NCI-H82 treated with DMSO at 0.1 percent for 48 hours (cell line): ENCODE data around the gene CAMKV.
"Not testable (repeated sequence)": the region's sequence is repeated elsewhere in the genome, so short reads cannot be mapped to it uniquely, and the experiment has no call there.

Experiments used
- DNase-seq: peaks from one replicate; lab custom pipeline; 2025; ENCODE audit not compliant: unreplicated experiment; lab: John Stamatoyannopoulos, UW

CAMKV gene

GRCh38 chr3:49869525-49870126 lies at the start of gene CAMKV:
Gene CAMKV, minus strand, starts transcription at chr3:49869906. Its CDS starts 7,518 bp downstream, at chr3:49862388.
- no peak for DNase-seq

DNA sequence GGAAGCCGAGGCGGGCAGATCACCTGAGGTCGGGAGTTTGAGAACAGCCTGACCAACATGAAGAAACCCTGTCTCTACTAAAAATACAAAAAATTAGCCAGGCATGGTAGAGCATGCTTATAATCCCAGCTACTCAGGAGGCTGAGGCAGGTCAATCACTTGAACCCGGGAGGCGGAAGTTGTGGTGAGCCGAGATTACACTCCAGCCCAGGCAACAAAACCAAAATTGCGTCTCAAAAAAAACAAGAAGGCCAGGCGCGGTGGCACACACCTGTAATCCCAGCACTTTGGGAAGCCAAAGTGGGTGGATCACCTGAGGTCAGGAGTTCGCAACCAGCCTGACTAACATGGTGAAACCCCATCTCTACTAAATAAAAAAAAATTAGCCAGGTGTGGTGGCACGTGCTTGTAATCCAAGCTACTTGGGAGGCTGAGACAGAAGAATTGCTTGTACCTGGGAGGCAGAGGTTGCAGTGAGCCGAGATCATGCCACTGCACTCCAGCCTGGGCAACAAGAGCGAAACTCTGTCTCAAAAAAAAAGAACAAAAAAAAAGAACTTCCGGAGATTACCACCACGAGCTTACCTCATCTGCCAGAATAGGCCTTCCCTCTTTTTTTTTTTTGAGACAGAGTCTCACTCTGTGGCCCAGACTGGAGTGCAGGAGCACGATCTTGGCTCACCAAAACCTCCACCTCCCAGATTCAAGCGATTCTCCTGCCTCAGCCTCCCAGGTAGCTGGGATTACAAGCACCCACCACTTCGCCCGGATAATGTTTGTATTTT lies 48.3 kb upstream of the CAMKV start:
- not testable (repeated sequence) for DNase-seq

- DNase-seq, result no peak
Observed at GRCh38 chr3:49916686-49917085, 47.0 kb upstream of the CAMKV start.

DNA sequence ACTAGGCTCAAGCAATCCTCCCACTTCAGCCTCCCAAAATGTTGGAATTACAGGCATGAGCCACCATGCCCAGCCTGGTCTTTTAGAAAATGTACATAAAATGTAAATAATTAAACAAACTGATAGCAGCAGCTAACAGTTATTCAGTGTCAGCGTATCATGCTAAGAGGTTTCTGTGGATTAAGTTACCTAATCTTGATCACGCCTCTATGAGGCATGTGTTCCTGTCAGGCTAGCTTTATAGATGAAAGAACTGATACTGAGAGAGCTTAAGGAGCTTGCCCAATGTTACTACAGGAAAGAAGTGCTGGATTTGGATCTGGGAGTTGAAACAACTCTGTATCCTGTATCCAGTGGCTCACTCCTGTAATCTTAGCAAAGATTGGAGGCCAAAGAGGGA lies 45.2 kb upstream of the CAMKV start:
- peak; percentile 43 for DNase-seq

- peak; percentile 74 for DNase-seq
Observed at GRCh38 chr3:49912881-49913281, 43.2 kb upstream of the CAMKV start.

DNA sequence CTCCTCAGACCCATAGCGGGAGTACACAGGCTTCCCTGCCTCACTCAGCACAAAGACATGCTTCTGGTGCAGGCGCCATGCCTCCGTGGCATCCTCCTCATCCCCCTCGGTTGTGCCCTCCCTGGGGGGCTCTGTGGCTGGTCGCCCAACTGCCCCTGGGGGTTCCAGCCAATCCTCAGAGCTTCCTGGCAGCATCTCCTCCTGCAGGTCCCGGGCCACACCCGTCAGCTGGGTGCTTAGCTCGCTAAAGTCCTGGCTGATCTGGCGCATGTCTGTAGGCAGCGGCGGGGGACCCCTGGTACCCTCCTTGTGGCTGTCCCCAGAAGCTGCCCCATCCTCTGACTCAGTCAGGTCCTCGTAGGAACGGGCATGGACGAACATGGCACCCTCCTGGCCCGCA lies 41.9 kb upstream of the CAMKV start:
- no peak for DNase-seq

- no peak for DNase-seq
Observed at GRCh38 chr3:49911124-49911420, 41.4 kb upstream of the CAMKV start.

GRCh38 chr3:49910409-49911123 lies 40.9 kb upstream of the CAMKV start:
- no peak for DNase-seq

- no peak for DNase-seq
Observed at GRCh38 chr3:49908373-49909199, 38.9 kb upstream of the CAMKV start.

GRCh38 chr3:49906073-49906743 lies 36.5 kb upstream of the CAMKV start:
- no peak for DNase-seq

DNA sequence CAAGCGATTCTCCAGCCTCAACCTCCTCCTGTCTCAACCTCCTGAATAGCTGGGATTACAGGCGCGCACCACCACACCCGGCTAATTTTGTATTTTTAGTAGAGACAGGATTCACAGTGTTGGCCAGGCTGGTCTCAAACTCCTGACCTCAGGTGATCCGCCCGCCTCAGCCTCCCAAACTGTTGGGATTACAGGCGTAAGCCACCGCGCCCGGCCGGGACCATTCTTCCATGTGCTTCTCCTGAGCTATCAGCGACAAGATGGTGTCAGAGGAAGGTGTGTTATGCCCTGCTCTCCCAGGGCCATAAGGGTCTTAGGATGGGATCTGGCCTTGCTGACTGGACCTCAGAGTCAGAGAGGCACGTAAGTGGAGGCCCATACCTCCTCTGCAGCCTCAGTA lies 34.7 kb upstream of the CAMKV start:
- DNase-seq, result not testable (repeated sequence)

DNA sequence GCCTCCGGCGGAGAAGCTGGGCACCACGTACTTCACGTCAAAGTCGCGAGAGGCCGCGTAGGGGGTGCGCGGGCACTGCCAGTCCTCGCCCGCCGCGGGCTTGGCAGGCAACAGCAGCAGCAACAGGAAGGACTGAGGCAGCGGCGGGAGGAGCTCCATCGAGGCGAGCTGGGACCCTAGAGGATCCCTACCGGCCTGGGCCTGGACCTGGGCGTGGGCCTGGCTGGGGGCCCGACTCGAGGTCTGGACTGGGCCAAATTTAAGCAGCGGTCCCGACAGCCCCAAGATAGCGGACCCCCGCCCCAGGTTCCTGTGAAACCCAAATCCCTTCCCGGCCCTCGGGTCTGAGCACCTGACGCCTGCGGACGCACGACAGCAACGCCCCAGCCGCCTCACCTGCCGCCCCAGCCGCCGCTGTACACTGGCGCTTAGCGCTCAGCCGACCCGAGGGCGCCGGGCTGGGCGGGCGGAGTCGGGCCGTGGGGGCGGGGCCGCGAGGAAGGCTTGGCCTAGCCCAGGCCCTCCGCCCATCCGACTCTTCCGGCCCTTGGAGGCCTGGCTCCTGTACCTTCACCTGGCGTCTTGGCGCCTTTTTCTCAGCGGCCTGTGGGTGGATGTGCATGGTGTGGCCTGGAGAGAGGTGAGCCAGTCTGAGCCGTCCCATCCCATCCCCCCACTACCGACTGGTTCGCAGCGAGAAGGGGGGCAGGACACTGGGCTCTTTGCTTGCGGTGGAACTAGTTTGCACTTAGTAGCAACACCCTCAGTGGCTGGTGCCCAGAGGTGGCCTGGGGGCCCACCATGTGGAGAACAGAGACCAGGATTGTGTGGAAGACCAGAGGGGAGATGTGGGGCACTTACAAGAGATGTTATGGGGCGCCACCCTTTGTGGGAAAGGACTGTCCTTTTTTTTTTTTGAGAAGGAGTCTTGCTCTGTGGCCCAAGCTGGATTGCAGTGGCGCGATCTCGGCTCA lies 34.0 kb upstream of the CAMKV start, which contains the start of gene MST1R:
TSS of gene MST1R (minus strand) at position 423 of the 974 bp plus-strand sequence. CDS start at position 159, 264 bp downstream.
- no peak for DNase-seq

- DNase-seq, result no peak
Observed at GRCh38 chr3:49902511-49903345, 33.0 kb upstream of the CAMKV start.

- no peak for DNase-seq
Observed at GRCh38 chr3:49901366-49902339, 31.9 kb upstream of the CAMKV start.

DNA sequence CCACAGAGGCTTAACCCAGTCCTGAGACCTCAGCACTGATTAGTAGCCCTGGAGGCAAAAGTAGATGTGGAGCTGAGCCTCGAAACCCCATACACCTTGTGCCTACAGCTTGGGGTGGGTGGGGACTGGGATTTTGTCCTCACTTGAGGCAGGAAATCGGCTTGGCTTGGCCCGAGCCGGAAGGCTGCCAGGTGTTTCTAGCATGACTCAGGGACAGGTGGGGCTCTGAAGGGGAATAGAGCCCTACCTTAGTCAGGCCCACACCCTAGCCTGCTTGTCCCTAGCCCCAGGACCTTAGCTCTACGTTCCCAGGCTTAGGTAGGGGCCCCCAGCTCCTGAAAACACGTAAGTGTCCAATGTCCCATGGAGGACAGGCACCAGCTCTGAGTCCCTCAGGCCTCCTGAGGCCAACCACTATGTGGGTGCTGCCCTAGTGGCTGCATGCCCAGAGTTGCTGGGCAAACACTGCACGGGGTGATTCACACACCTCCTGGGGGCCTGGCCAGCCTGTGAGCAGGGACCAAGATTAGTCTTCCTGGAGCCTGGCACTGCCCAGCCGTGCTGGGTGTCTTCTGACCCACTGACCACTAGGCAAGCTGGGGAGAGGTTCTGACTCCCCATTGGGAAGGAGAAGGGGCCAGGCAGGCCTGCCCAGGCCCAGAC lies 30.9 kb upstream of the CAMKV start:
- DNase-seq, result no peak

- DNase-seq, result peak; percentile 4
Observed at GRCh38 chr3:49899815-49900214, 30.1 kb upstream of the CAMKV start.

DNA sequence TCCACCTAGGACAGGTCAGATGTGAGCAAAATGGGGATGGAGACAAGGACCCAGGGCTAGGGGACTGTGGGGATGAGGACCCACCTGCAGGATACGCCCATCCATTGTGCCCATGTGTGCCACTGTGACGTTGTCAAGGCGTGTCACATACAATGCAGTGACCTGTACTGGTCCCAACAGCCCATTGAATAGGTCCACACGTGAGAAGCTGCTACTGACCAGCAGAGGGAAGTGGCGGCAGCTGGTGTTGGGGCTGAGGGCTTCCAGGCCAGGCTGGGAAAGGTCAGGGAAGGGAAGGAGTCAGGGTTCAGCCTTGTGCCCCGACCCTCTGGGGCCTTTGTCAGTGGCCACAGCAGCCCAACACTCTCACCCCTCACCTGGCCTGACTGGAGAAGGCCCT lies 29.3 kb upstream of the CAMKV start:
- no peak for DNase-seq
